Esophagus muscularis mucosa (tissue), 4 donors: Measurements from ENCODE around the gene DNAJC17. TPM values are rescaled to one million over a fixed set of nuclear protein-coding genes. Genes with fewer than 3 reads are reported as not detected.

Experiments
- DNase-seq: peaks from one replicate; pipeline ENCODE4 v3.0.0-alpha.2; 2017; ENCODE audit errors: extremely low spot score
- H3K27ac ChIP-seq, 4 donors: fragments of 200-600 bp; sonication (generic); replicated peaks in 1 of 4; 1 replicate in 3 of 4; 2 replicates in 1 of 4; pipeline ENCODE4 v1.5.1; 2016 to 2019; ENCODE audit warnings: mild to moderate bottlenecking in 1 of 4
- H3K27me3 ChIP-seq, 4 donors: fragments of 200-600 bp; sonication (generic); one replicate each; pipeline versions ENCODE4 v1.5.1 to v1.6.0; 2016 to 2019
- H3K36me3 ChIP-seq, 4 donors: fragments of 200-600 bp; sonication (generic); one replicate each; pipeline ENCODE4 v1.5.1; 2016 to 2019
- H3K4me1 ChIP-seq, 4 donors: fragments of 200-600 bp; sonication (generic); one replicate each; pipeline ENCODE4 v1.5.1; 2016 to 2019
- H3K4me3 ChIP-seq, 4 donors: fragments of 200-600 bp; sonication (generic); 1 replicate in 2 of 4; 2 replicates in 2 of 4; pipeline ENCODE4 v1.5.1; 2016 to 2019; ENCODE audit warnings: mild to moderate bottlenecking in 4 of 4, moderate library complexity in 1 of 4
- H3K9me3 ChIP-seq, 4 donors: fragments of 200-600 bp; sonication (generic); 1 replicate in 3 of 4; 2 replicates in 1 of 4; pipeline ENCODE4 v1.5.1; 2016 to 2019
- EP300 ChIP-seq: sonication (generic); formaldehyde crosslinking; IDR thresholded peaks from one replicate; pipeline ENCODE4 v1.6.1; 2017; ENCODE audit warnings: antibody characterized with exemption
- POLR2A ChIP-seq: fragments of 450-650 bp; IDR thresholded peaks from one replicate; pipeline ENCODE4 v1.6.1; 2017; ENCODE audit warnings: antibody characterized with exemption, moderate library complexity, mild to moderate bottlenecking, low read depth
- POLR2AphosphoS5 ChIP-seq, 2 donors: sonication (generic); formaldehyde crosslinking; IDR thresholded peaks; one replicate each; pipeline ENCODE4 v1.6.1; 2017; ENCODE audit warnings: antibody characterized with exemption in 2 of 2
- WGBS: methylation state at CpG from one replicate; pipeline ENCODE4 v1.1.5; 2018; 5-methylcytosine and 5-hydroxymethylcytosine counted together
- intact Hi-C: fragments of 100-400 bp; cut with DNase I; formaldehyde crosslinking; loops from one replicate; pipeline ENCODE4 v1.15.1; 2023
- total RNA-seq, 4 donors: library from RNA; depleted of rRNA; stranded (reverse); fragments of >200 nt; gene quantifications; one replicate each; pipeline versions ENCODE4 v1.1.0 to v1.2.1, GENCODE V29; 2016
- TF ChIP-seq, protein P1 (sequence below), 3 experiments: fragments of 200-600 bp in 2 of 3; fragments of 450-650 bp in 1 of 3; sonication (generic) in 2 of 3; IDR thresholded peaks; one replicate each; pipeline ENCODE4 v1.5.1; 2017 to 2019; ENCODE audit warnings: antibody characterized with exemption in 3 of 3, mild to moderate bottlenecking in 2 of 3, moderate library complexity in 1 of 3

DNAJC17 gene
- total RNA-seq, 4 donors from 2014 or later: 10.0 to 23.8 (median 13.9) TPM

DNA sequence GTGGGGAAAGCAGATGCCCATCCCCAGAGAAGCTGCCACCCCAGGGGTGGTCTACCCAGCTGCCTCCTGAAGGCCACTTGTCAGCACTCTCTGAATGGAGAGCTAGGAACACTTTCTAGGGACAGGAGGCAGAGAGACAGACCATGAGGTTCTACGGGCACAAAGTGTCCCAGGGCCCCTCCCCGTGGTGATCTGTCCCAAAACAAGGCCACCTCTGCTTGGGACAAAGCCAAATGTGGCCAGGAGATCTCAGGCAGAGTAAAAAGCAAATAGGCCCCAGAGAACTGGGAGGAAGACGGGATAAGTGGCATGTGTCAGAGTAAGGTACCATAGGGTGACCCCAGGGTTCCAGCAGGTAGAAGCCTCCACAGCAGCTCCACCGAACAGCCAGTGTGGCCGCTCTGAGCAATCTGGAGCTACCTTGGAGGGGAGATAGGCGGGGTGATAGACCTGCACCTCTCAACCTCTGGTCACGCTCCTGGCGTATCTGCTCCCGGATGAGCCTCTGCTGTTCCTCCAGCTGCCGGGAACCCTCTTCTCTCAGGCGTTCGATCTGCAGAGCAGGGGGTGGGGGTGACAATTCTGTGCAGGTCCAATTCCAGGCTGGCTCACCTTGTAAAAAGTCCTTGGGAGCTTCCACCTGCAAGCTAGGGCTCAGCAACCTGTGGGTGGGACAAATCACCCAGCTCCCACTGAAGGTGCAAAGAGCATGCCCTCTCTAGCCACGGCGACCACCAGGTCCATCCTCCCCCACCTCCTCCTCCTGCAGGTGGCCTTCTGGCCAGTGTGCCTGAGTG, 31.3 kb downstream of the DNAJC17 start:
- no peaks in the 10 kb centered on the region for H3K4me1 ChIP-seq
- peaks cover 77 to 92% (median 90%) of the 10 kb centered on the region in 4 donors for H3K36me3 ChIP-seq
- no peaks in the 10 kb centered on the region for H3K9me3 ChIP-seq
- TF ChIP-seq, protein P1, sequence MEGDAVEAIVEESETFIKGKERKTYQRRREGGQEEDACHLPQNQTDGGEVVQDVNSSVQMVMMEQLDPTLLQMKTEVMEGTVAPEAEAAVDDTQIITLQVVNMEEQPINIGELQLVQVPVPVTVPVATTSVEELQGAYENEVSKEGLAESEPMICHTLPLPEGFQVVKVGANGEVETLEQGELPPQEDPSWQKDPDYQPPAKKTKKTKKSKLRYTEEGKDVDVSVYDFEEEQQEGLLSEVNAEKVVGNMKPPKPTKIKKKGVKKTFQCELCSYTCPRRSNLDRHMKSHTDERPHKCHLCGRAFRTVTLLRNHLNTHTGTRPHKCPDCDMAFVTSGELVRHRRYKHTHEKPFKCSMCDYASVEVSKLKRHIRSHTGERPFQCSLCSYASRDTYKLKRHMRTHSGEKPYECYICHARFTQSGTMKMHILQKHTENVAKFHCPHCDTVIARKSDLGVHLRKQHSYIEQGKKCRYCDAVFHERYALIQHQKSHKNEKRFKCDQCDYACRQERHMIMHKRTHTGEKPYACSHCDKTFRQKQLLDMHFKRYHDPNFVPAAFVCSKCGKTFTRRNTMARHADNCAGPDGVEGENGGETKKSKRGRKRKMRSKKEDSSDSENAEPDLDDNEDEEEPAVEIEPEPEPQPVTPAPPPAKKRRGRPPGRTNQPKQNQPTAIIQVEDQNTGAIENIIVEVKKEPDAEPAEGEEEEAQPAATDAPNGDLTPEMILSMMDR (IDR thresholded peaks at IDR 0.05): no peak
- no peak for TF ChIP-seq POLR2A
- TF ChIP-seq POLR2AphosphoS5 (IDR thresholded peaks at IDR 0.05): no peak
- no peak for TF ChIP-seq EP300
- no peaks in the 10 kb centered on the region for H3K27me3 ChIP-seq
- intact Hi-C loops: no loop called here
- no peak overlapping the region for H3K27ac ChIP-seq
- 94% methylated on average over 8 of the region's 14 CpGs for WGBS
- DNase-seq: no peak
- H3K4me3 ChIP-seq: no peak overlapping the region

DNA sequence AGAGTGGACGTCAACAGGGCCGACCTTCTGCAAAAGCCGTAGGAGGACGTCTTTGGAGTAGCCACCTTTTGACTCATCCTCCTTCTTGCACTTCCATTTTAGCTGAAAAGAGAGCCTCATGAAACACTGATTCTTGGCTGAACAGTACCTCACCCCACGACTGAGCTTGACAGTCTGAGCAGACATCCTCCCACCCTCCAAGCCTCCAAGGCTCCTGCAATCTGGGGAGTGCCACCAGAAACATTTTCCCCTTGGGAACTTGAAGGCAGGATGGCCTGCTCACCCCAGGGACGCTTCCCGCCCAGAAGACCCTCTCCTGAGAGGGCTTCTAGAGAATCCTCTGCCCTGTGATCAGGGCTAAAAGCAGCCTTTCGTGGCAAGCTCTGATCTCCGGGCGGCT, 32.3 kb downstream of the DNAJC17 start:
- no peaks in the 10 kb centered on the region for H3K9me3 ChIP-seq
- TF ChIP-seq EP300: no peak
- TF ChIP-seq POLR2AphosphoS5 (IDR thresholded peaks at IDR 0.05): no peak
- TF ChIP-seq, protein P1 (IDR thresholded peaks at IDR 0.05): no peak
- TF ChIP-seq POLR2A: no peak
- H3K4me3 ChIP-seq: no peak overlapping the region
- H3K36me3 ChIP-seq: peaks cover 77 to 100% (median 98%) of the 10 kb centered on the region in 4 donors
- intact Hi-C loops: no loop called here
- WGBS: 92% methylated on average over 9 of the region's 10 CpGs
- no peaks in the 10 kb centered on the region for H3K27me3 ChIP-seq
- no peak for DNase-seq
- H3K4me1 ChIP-seq: peaks cover 0 to 7% (median 5%) of the 10 kb centered on the region in 4 donors
- no peak overlapping the region for H3K27ac ChIP-seq

DNA sequence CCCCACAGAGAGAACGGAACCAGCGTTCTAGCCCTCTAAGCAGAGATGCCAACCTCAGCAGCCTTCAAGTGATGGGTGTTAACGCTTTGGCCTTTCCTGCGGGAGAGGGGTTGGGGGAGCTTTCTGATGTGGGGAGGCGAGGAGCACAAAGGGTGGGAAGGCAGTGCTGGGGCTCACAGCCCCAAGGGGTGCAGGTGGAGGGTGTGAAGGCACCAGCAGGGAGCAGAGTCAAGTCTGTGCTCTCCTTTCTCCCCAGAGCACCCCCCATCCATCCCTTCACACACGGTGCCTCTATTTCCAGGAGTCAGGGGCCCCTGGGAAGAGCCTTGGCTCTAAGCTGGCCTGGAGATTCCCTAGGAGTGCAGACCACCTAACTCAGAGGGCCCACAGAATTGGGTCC, 33.4 kb downstream of the DNAJC17 start:
- Histone ChIP-seq H3K36me3 (peaks cover 69 to 97% (median 93%) of the 10 kb centered on the region in 4 donors), H3K27me3 (no peaks in the 10 kb centered on the region), H3K4me1 (peaks cover 0 to 18% (median 17%) of the 10 kb centered on the region in 4 donors), H3K9me3 (no peaks in the 10 kb centered on the region), H3K4me3 (no peak overlapping the region), H3K27ac (no peak overlapping the region)
- DNase-seq: no peak
- intact Hi-C loops: no loop called here
- TF ChIP-seq EP300 (no peak), POLR2AphosphoS5 (IDR thresholded peaks at IDR 0.05) (no peak), POLR2A (no peak)
- TF ChIP-seq, protein P1 (IDR thresholded peaks at IDR 0.05): no peak
- 100% methylated on average over 6 of the region's 6 CpGs for whole genome bisulfite sequencing

DNA sequence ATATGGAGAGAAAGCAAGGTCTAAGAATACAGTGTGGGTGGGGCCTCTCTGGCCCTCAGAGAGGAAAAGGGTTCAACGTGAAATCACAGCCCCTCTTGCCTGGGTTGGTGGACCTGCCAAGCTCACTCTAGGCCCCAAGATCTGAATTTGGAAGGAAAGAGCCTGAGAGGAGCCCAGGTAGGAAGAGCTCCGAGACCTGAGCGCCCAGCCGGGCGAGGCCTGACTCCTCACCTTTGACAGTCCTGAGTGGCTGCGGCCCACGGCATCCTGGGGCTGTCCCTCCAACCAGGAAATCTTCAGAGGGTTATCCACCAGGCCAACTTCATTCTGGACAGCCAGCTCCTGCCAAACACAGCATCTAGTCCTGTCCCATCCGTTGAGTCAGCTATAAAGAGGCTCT, 33.8 kb downstream of the DNAJC17 start:
- H3K27me3 ChIP-seq: no peaks in the 10 kb centered on the region
- no peak for DNase-seq
- WGBS: 90% methylated on average over 8 of the region's 8 CpGs
- no peaks in the 10 kb centered on the region for H3K9me3 ChIP-seq
- TF ChIP-seq EP300 (no peak), POLR2AphosphoS5 (IDR thresholded peaks at IDR 0.05) (no peak), POLR2A (no peak)
- TF ChIP-seq, protein P1 (IDR thresholded peaks at IDR 0.05): no peak
- peaks cover 0 to 21% (median 21%) of the 10 kb centered on the region in 4 donors for H3K4me1 ChIP-seq
- intact Hi-C loops: no loop called here
- no peak overlapping the region for H3K27ac ChIP-seq
- peaks cover 65 to 97% (median 93%) of the 10 kb centered on the region in 4 donors for H3K36me3 ChIP-seq
- no peak overlapping the region for H3K4me3 ChIP-seq
